ENCODE data around the gene CYFIP1. TPM values are rescaled to one million over a fixed set of nuclear protein-coding genes. Genes with fewer than 3 reads are reported as not detected.

CYFIP1 gene
- total RNA-seq, 1 experiment from 2014 or later = 143 TPM

GRCh38 chr15:22930782-22931484, 49.2 kb downstream of the CYFIP1 start:
- intact Hi-C loops (cut with micrococcal nuclease) = no loop called here
- Histone ChIP-seq H3K79me2 (ENCODE audit: insufficient read depth, low read length) (peaks cover 6% of the 10 kb centered on the region; the same call in 1 of the 2 replicates), H3K36me3 (ENCODE audit: control insufficient read depth in 1 of 2, insufficient read depth in 2 of 2, low read length in 2 of 2) (peaks cover 21 to 32% of the 10 kb centered on the region in 2 experiments; a peak in 3 of 4 replicates), H3K9me3 (ENCODE audit: control insufficient read depth in 1 of 2, insufficient read depth in 1 of 2, low read depth in 1 of 2, low read length in 2 of 2) (no peaks in the 10 kb centered on the region), H4K20me1 (ENCODE audit: insufficient read depth) (no peaks in the 10 kb centered on the region), H3K4me1 (ENCODE audit: control insufficient read depth in 1 of 2, insufficient read depth in 2 of 2, low read length in 2 of 2) (no peaks in the 10 kb centered on the region), H3K4me2 (ENCODE audit: low read length) (no peak overlapping the region), H3K4me3 (replicated peaks in 1 of 2; ENCODE audit: low read depth in 1 of 2, low read length in 2 of 2) (no peak overlapping the region), H3K27me3 (ENCODE audit: insufficient read depth, low read length) (no peaks in the 10 kb centered on the region), H2AFZ (ENCODE audit: low read depth, low read length, poor library complexity, severe bottlenecking) (no peak overlapping the region), H3K9me2 (ENCODE audit: insufficient read depth) (no peaks in the 10 kb centered on the region), H3K27ac (ENCODE audit: low read depth, low read length) (no peak overlapping the region), H3K9ac (ENCODE audit: low read length) (no peak overlapping the region)
- no TSS peak for BruUV-seq (replicated peaks)
- TF ChIP-seq ZNF274 (IDR thresholded peaks at IDR 0.05; ENCODE audit: low read depth, low read length) (no peak), CBX3 (IDR thresholded peaks at IDR 0.05; ENCODE audit: low read depth) (no peak), POLR2A (IDR thresholded peaks at IDR 0.05; ENCODE audit: borderline replicate concordance, extremely low read depth, insufficient read depth, insufficient read length) (no peak), ATF3 (IDR thresholded peaks at IDR 0.05) (no peak), SRF (IDR thresholded peaks at IDR 0.05; ENCODE audit: low read depth) (no peak), MAX (IDR thresholded peaks at IDR 0.05) (no peak), EZH2 (IDR thresholded peaks at IDR 0.05) (no peak), POLR2AphosphoS5 (IDR thresholded peaks at IDR 0.05; ENCODE audit: low read depth, low read length) (no peak), ELF1 (IDR thresholded peaks at IDR 0.05; ENCODE audit: borderline replicate concordance, low read depth) (no peak), EGR1 (IDR thresholded peaks at IDR 0.05; ENCODE audit: low read depth) (no peak), ZFX (IDR thresholded peaks at IDR 0.05) (no peak), RAD21 (IDR thresholded peaks at IDR 0.05; ENCODE audit: low read depth) (no peak), YY1 (IDR thresholded peaks at IDR 0.05; ENCODE audit: extremely low read depth, insufficient replicate concordance, low read depth, low read length) (no peak), TCF7L2 (IDR thresholded peaks at IDR 0.05; ENCODE audit: borderline replicate concordance, extremely low read depth, insufficient read depth, insufficient read length) (no peak), JUND (IDR thresholded peaks at IDR 0.05) (no peak), CEBPB (IDR thresholded peaks at IDR 0.05; ENCODE audit: low read depth) (no peak), REST (IDR thresholded peaks at IDR 0.05; ENCODE audit: low read depth) (no peak), CTCF (IDR thresholded peaks at IDR 0.05 in 2 of 3, conservative IDR thresholded peaks at IDR 0.05 in 1 of 3; ENCODE audit: borderline replicate concordance in 1 of 3, insufficient read depth in 1 of 3, low read depth in 2 of 3, low read length in 2 of 3) (no peak), EZH2phosphoT487 (IDR thresholded peaks at IDR 0.05; ENCODE audit: borderline replicate concordance) (no peak), SIN3A (IDR thresholded peaks at IDR 0.05; ENCODE audit: low read depth) (no peak)
- ATAC-seq = no peak; the same call in 1 of the 2 replicates
- DNase-seq (ENCODE audit: low read depth, low spot score) = no peak
- ChIA-PET RAD21 (ENCODE audit: low non-redundant PET in 1 of 2, low total read pairs in 2 of 2, uncharacterized antibody in 2 of 2, unreplicated experiment in 2 of 2) (no interaction called here), POLR2A (no interaction called here), CTCF (no interaction called here)

Measured in HCT116 (cell line).